Mammary epithelial cell (primary cell): ENCODE data around the gene WNT2B.

ENCODE experiments used
- EZH2 ChIP-seq: IDR thresholded peaks from 2 replicates; pipeline ENCODE4 v1.6.1; 2012; ENCODE audit warnings: low read length, inconsistent platforms, borderline replicate concordance
- TF ChIP-seq, protein P1 (sequence below), 2 donors: IDR thresholded peaks in 1 of 2; conservative IDR thresholded peaks in 1 of 2; 2 replicates each; pipeline ENCODE4 v1.5.1; 2011 to 2012; ENCODE audit warnings: inconsistent platforms in 2 of 2, low read length in 2 of 2, mild to moderate bottlenecking in 2 of 2, control low read depth in 1 of 2, low read depth in 1 of 2; ENCODE audit not compliant: insufficient read depth in 1 of 2; ENCODE audit errors: extremely low read depth in 1 of 2

- TF ChIP-seq, protein P1, sequence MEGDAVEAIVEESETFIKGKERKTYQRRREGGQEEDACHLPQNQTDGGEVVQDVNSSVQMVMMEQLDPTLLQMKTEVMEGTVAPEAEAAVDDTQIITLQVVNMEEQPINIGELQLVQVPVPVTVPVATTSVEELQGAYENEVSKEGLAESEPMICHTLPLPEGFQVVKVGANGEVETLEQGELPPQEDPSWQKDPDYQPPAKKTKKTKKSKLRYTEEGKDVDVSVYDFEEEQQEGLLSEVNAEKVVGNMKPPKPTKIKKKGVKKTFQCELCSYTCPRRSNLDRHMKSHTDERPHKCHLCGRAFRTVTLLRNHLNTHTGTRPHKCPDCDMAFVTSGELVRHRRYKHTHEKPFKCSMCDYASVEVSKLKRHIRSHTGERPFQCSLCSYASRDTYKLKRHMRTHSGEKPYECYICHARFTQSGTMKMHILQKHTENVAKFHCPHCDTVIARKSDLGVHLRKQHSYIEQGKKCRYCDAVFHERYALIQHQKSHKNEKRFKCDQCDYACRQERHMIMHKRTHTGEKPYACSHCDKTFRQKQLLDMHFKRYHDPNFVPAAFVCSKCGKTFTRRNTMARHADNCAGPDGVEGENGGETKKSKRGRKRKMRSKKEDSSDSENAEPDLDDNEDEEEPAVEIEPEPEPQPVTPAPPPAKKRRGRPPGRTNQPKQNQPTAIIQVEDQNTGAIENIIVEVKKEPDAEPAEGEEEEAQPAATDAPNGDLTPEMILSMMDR (conservative IDR thresholded peaks at IDR 0.05 in 1 of 2, IDR thresholded peaks at IDR 0.05 in 1 of 2; ENCODE audit: extremely low read depth in 1 of 2, insufficient read depth in 1 of 2, low read depth in 1 of 2, low read length in 2 of 2): no peak
- no peak for TF ChIP-seq EZH2
Observed at GRCh38 chr1:112564081-112564480, 55.3 kb downstream of the WNT2B start.
